Omental fat pad (tissue), 4 donors: ENCODE data around the gene PRDM11. TPM values are rescaled to one million over a fixed set of nuclear protein-coding genes. Genes with fewer than 3 reads are reported as not detected.

Source experiments
- ATAC-seq: fragments of 150-250 bp; one replicate; pipeline ENCODE4 v1.9.1; 2016; ENCODE audit warnings: mild to moderate bottlenecking, moderate library complexity; ENCODE audit not compliant: low FRiP score
- DNase-seq: peaks from one replicate; pipeline ENCODE4 v3.0.0-alpha.2; 2019; ENCODE audit warnings: low spot score
- CTCF ChIP-seq, 3 donors: fragments of 450-650 bp; IDR thresholded peaks; one replicate each; pipeline ENCODE4 v1.5.1; 2016 to 2017; ENCODE audit warnings: antibody characterized with exemption in 3 of 3, mild to moderate bottlenecking in 3 of 3, moderate library complexity in 2 of 3
- total RNA-seq, 4 donors: library from RNA; depleted of rRNA; stranded (reverse); fragments of >200 nt; gene quantifications; one replicate each; pipeline ENCODE4 v1.1.0, GENCODE V29; 2016

PRDM11 gene
- total RNA-seq, result 10 to 100 TPM in 2 of 4 donors, 1 to 10 TPM in 2; 7.0 to 15.6 (median 10.7) TPM

- DNase-seq (no peak), ATAC-seq (peak; percentile 74)
- TF ChIP-seq CTCF (IDR thresholded peaks at IDR 0.05), result no peak
Measured at GRCh38 chr11:45146072-45147016, at the start of gene PRDM11. TSS of gene PRDM11 (plus strand) at chr11:45146639. CDS start at chr11:45181767, 35,128 bp downstream.

- no peak for TF ChIP-seq CTCF (IDR thresholded peaks at IDR 0.05)
- DNase-seq (peak; percentile 74), ATAC-seq (peak; percentile 84)
Measured at GRCh38 chr11:45097721-45098493, 48.5 kb upstream of the PRDM11 start.

GRCh38 chr11:45098929-45099328, 47.5 kb upstream of the PRDM11 start:
- DNase-seq (no peak), ATAC-seq (no peak)
- no peak for TF ChIP-seq CTCF (IDR thresholded peaks at IDR 0.05)

- DNase-seq, result no peak
Measured at GRCh38 chr11:45100339-45100738, 46.1 kb upstream of the PRDM11 start.

GRCh38 chr11:45102361-45102809, 44.1 kb upstream of the PRDM11 start:
- no peak for TF ChIP-seq CTCF (IDR thresholded peaks at IDR 0.05)
- ATAC-seq (no peak), DNase-seq (no peak)

More at GRCh38 chr11:45100339-45100738, 46.1 kb upstream of the PRDM11 start:
- no peak for TF ChIP-seq CTCF (IDR thresholded peaks at IDR 0.05)
- no peak for ATAC-seq

- DNase-seq (no peak), ATAC-seq (peak; percentile 36)
- TF ChIP-seq CTCF (IDR thresholded peaks at IDR 0.05), result peak in 2 of 3 donors; percentile 36 to 88
Measured at GRCh38 chr11:45102810-45103621, 43.4 kb upstream of the PRDM11 start.
